GM11168 (cell line): ENCODE results near the gene TMSB4X.
"Not testable (repeated sequence)": the region's sequence is repeated elsewhere in the genome, so short reads cannot be mapped to it uniquely, and the experiment has no call there.

ENCODE experiments used
- in situ Hi-C: fragments of 300-500 bp; cut with MboI; formaldehyde crosslinking; loops from one replicate; pipeline ENCODE4 v1.12.0; 2022; ENCODE audit warnings: low sequenced_read_pairs; ENCODE audit not compliant: unreplicated experiment

Gene TMSB4X

GRCh38 chrX:13010546-13010945 lies 35.6 kb downstream of the TMSB4X start:
- in situ Hi-C loops = no loop called here

DNA sequence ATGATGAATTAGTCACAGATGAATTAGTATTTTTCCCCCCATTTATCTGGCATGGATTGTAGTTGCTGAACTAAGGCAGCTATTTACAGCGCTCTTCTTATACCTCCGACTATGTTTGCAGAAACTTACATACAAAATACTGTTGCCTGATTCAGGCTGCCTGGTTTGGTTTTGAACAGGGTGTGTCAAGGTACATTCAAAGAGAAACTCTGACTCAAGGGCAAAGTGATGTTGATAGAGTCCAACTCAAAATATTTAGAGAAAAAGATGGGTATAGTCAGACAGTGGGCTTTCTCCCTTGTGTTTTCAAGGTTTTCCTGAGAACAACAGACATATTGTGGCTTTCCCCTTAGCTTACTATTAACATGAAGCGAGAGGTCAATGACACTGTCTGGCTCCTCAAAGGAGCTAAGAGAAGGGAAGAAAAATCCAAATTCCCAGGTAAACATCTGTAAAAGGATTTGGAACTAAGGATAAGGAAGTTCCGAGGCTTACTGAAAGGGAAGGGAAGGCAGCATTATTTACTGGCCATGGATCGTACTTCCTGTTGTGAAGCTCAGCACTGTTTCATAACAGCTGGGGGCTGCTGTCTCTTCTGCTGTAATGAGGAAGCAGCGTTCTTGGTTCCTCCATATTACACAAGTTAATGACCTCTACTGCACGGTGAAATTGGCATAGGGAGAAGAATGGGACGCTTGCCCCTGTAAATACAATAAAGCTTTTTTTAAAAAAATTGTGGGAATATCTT lies 38.6 kb downstream of the TMSB4X start:
- in situ Hi-C loops = no loop called here

GRCh38 chrX:13014111-13015096 lies 39.5 kb downstream of the TMSB4X start:
- in situ Hi-C loops = no loop called here

GRCh38 chrX:13015536-13016236 lies 40.8 kb downstream of the TMSB4X start:
- in situ Hi-C loops = no loop called here

DNA sequence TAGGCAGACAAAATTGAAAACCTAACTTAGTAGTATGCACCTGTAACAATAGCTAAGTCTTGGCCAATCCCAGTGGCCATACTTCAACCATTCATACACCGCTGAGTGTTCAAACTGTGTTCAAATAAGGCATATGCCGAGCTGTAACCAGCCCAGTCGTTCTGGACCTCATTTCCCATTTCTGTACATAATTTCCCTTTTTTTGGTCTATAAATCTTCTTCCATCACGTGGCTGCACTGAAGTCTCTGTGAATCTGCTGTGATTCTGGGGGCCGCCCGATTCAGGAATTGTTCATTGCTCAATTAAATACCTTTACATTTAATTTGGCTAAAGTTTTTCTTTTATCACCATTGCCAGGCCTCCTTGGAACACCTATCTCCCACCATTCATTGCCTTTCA lies 41.8 kb downstream of the TMSB4X start:
- in situ Hi-C loops = not testable (repeated sequence)

DNA sequence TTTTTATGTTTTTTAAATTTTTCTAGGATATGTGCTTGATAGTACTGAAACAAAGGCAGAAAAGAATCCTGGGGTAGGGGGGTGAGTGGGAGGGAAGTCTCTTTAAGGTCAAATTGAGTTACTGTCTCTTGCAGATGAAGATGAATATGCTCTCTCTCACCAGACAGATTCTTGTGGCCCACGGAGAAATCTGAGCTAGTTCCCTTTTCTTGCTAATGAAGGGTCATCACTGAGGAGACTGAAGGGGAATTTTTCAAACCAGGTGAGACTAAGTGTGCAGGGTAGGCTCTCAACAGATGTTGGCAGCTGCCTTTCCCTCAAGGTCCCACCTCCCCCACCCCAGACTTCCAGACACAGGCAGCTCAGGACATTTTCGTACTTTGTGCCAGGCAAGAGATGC lies 48.0 kb downstream of the TMSB4X start:
- in situ Hi-C loops = no loop called here

- in situ Hi-C loops = no loop called here
These were observed 48.7 kb downstream of the TMSB4X start for GRCh38 chrX:13023567-13023966.

- in situ Hi-C loops = no loop called here
These were observed 49.1 kb downstream of the TMSB4X start for GRCh38 chrX:13023979-13024378.

DNA sequence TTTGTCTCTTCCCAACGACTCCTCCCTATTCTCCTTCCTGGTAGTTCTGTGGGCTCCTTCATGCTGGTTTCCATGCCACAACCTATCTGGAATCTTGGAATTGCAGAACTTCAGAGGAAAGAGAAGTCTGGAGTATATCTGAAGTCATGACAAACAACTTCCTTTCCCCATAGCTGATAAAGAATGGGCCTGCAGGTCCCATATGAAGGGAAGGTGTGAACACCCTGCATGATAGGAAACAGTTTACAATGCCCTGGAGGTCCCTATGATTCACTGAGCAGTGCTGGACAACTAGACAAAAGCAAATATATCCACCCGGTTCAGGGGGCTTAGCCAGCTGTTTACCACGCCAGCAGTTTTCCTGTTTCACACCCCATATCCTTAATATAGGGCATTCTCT lies 50.1 kb downstream of the TMSB4X start:
- in situ Hi-C loops = no loop called here
